ENCODE results near the gene EGFL7. TPM values are rescaled to one million over a fixed set of nuclear protein-coding genes. Genes with fewer than 3 reads are reported as not detected.

Gene EGFL7
- total and polyA plus RNA-seq, 2 of the 13 experiments (the other 11 are each of a cell fraction or from before 2014, with no cell fraction given) = 0.20 to 5.1 TPM

DNA sequence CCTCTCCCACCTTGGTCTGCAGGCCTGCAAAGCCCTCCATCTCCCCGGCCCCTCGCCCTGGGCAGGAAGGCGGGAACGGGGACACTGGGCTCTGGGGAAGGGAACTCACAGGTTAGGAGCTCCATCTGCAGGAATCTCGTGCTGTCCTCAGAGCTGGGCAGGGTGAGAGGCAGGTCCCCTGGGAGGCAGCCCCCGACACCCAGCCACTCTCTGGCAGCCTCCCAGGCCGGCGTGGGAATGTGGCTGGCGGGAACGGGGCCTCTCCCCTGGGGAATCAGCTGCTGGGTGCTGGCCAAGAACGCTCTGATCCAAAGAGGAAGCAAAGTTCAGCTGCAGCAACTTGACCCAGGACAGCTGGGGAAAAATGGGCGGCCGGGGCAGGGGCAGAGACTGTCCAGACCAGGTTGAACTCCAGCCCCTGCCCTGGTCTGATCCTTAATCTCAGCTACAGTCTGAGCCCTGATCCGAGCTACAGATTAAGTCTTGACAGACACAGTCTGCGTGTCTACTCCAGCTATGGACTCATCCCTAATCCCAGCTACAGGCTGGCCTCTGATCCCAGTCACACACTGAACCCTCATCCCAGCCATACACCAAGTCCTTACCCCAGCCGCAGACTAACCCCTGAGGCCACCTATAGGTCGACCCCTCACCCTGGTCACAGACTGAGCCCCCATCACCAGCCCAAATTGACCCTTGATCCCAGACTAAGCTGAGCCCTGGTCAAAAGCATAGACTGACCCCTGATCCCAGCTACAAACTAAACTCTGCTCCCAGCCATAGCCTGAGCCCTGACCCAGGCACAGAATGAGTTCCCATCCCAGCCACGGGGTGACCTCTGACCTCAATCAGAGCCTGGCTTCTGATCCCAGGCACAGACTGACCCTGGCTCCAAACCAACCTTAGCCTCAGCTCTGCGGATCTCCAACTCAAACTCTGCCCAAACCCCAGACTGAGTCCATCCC is 37.3 kb upstream of the EGFL7 start (continued):
- TF ChIP-seq, protein P1, sequence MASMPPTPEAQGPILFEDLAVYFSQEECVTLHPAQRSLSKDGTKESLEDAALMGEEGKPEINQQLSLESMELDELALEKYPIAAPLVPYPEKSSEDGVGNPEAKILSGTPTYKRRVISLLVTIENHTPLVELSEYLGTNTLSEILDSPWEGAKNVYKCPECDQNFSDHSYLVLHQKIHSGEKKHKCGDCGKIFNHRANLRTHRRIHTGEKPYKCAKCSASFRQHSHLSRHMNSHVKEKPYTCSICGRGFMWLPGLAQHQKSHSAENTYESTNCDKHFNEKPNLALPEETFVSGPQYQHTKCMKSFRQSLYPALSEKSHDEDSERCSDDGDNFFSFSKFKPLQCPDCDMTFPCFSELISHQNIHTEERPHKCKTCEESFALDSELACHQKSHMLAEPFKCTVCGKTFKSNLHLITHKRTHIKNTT (CRISPR knock-in tag; IDR thresholded peaks at IDR 0.05) = no peak
- TF ChIP-seq ZFP90 (CRISPR knock-in tag; IDR thresholded peaks at IDR 0.05; ENCODE audit: borderline replicate concordance) (no peak), ZNF737 (CRISPR knock-in tag; IDR thresholded peaks at IDR 0.05; ENCODE audit: borderline replicate concordance) (no peak), SP4 (CRISPR knock-in tag; IDR thresholded peaks at IDR 0.05) (no peak), PCBP2 (optimal IDR thresholded peaks at IDR 0.05; ENCODE audit: low read depth, low read length, poor library complexity, severe bottlenecking) (no peak), MZF1 (CRISPR knock-in tag; IDR thresholded peaks at IDR 0.05; ENCODE audit: borderline replicate concordance) (no peak), FOSL2 (CRISPR knock-in tag; IDR thresholded peaks at IDR 0.05) (peak; percentile 49; the same call in 1 of the 2 replicates), SMAD9 (CRISPR knock-in tag; IDR thresholded peaks at IDR 0.05) (no peak), BCL6 (CRISPR knock-in tag; IDR thresholded peaks at IDR 0.05) (peak; percentile 91), ZNF12 (CRISPR knock-in tag; IDR thresholded peaks at IDR 0.05) (peak; percentile 71; the same call in 1 of the 2 replicates), ZNF891 (CRISPR knock-in tag; IDR thresholded peaks at IDR 0.05) (0 out of 2 replicates have a peak, but pooled peaks have one; percentile 3)
- TF ChIP-seq, protein P2, sequence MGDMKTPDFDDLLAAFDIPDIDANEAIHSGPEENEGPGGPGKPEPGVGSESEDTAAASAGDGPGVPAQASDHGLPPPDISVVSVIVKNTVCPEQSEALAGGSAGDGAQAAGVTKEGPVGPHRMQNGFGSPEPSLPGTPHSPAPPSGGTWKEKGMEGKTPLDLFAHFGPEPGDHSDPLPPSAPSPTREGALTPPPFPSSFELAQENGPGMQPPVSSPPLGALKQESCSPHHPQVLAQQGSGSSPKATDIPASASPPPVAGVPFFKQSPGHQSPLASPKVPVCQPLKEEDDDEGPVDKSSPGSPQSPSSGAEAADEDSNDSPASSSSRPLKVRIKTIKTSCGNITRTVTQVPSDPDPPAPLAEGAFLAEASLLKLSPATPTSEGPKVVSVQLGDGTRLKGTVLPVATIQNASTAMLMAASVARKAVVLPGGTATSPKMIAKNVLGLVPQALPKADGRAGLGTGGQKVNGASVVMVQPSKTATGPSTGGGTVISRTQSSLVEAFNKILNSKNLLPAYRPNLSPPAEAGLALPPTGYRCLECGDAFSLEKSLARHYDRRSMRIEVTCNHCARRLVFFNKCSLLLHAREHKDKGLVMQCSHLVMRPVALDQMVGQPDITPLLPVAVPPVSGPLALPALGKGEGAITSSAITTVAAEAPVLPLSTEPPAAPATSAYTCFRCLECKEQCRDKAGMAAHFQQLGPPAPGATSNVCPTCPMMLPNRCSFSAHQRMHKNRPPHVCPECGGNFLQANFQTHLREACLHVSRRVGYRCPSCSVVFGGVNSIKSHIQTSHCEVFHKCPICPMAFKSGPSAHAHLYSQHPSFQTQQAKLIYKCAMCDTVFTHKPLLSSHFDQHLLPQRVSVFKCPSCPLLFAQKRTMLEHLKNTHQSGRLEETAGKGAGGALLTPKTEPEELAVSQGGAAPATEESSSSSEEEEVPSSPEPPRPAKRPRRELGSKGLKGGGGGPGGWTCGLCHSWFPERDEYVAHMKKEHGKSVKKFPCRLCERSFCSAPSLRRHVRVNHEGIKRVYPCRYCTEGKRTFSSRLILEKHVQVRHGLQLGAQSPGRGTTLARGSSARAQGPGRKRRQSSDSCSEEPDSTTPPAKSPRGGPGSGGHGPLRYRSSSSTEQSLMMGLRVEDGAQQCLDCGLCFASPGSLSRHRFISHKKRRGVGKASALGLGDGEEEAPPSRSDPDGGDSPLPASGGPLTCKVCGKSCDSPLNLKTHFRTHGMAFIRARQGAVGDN (CRISPR knock-in tag; IDR thresholded peaks at IDR 0.05) = peak; percentile 51
- TF ChIP-seq, protein P3, sequence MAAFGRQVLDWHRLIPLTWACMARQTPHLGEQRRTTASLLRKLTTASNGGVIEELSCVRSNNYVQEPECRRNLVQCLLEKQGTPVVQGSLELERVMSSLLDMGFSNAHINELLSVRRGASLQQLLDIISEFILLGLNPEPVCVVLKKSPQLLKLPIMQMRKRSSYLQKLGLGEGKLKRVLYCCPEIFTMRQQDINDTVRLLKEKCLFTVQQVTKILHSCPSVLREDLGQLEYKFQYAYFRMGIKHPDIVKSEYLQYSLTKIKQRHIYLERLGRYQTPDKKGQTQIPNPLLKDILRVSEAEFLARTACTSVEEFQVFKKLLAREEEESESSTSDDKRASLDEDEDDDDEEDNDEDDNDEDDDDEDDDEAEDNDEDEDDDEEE (CRISPR knock-in tag; IDR thresholded peaks at IDR 0.05) = no peak

Measured in HepG2 (cell line).